ENCODE measurements around the gene QDPR.
"Not testable (repeated sequence)": the region's sequence is repeated elsewhere in the genome, so short reads cannot be mapped to it uniquely, and the experiment has no call there.

QDPR gene

DNA sequence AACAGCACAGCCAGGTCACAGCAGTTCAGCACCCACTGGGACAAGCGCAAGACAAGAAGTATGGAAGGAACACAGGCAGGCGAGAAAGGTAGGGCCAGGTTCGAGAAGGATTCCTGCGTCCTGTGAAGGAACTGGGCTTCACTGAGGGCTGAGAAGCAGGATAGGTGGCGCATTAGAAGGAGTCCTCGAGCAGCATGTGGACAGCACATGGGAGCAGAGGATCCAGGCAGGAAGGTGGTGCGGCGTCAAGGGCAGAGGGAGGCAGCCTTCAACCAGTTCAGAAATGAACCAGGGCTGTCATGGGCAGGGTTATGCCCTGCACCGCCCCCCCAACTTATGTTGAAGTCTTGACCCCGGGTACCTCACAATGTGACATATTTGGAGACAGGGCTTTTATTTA is 34.3 kb upstream of the QDPR start:
- H3K27ac ChIP-seq (ENCODE audit: low read length): no peak overlapping the region
- H3K36me3 ChIP-seq (ENCODE audit: control insufficient read depth in 1 of 2, insufficient read depth in 2 of 2, low read length in 2 of 2): no peaks in the 10 kb centered on the region
- H3K4me1 ChIP-seq (ENCODE audit: control insufficient read depth in 1 of 2, insufficient read depth in 2 of 2, low read length in 2 of 2): peaks cover 0 to 7% of the 10 kb centered on the region in 2 donors
- H3K27me3 ChIP-seq (ENCODE audit: low read depth, low read length): no peaks in the 10 kb centered on the region
- no peaks in the 10 kb centered on the region for H3K9me3 ChIP-seq (ENCODE audit: control insufficient read depth in 1 of 2, low read length in 2 of 2)
- no peak overlapping the region for H3K4me3 ChIP-seq (ENCODE audit: low read depth in 1 of 2, low read length in 2 of 2)

DNA sequence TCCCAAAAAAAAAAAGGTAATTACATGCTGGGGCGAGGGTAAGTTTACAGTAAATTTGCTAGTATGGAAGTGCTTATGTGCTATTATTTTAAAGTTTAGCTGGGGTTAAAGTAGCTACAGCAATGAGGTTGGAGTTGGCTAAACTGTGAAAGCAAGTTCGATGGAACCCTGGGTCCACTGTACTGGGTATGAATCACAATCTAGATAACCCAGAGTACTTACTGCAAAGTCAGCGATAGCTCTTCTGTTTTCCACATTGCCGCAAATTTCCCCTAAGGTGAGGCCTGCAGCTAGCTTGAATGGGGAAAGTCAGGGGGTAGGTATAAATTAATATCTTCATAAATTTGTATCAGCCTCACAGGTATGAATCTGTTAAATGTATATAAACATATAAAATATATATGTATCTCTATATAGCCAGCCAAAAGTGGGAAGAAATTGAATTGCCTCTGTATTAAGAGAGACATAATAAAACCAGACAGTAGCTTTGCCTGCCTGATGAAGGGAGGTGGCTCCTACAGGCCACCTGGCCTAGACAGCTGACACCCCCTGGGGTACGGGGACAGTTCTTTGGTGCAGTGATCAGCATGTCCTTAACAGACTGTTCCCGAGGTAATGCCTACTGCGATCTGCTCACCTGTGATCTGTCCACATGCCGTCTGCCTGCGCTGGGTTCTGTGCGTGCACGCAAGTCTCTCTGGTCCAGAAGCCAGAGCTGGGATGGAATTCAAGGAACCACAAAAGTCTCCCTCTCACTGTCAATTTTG is 33.7 kb upstream of the QDPR start:
- Histone ChIP-seq H3K36me3 (ENCODE audit: control insufficient read depth in 1 of 2, insufficient read depth in 2 of 2, low read length in 2 of 2) (no peaks in the 10 kb centered on the region), H3K9me3 (ENCODE audit: control insufficient read depth in 1 of 2, low read length in 2 of 2) (no peaks in the 10 kb centered on the region), H3K27me3 (ENCODE audit: low read depth, low read length) (no peaks in the 10 kb centered on the region), H3K4me3 (ENCODE audit: low read depth in 1 of 2, low read length in 2 of 2) (no peak overlapping the region), H3K27ac (ENCODE audit: low read length) (no peak overlapping the region), H3K4me1 (ENCODE audit: control insufficient read depth in 1 of 2, insufficient read depth in 2 of 2, low read length in 2 of 2) (peaks cover 0 to 7% of the 10 kb centered on the region in 2 donors)

DNA sequence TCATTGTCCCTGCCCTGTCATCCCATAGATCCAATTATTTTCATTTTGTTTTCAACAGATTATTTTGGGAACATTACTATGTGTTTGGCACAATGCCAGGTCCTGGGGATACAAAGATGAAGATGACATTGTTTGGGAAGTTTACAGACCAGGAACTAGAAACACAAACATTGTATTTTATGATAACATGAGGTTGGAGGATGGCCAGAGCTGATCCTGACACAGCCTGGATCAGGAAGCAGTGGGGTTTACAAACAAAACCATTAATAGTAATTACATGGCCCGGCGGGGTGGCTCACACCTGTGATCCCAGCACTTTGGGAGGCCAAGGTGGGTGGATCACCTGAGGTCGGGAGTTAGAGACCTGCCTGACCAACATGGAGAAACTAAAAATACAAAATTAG is 32.9 kb upstream of the QDPR start:
- Histone ChIP-seq H3K36me3 (ENCODE audit: control insufficient read depth in 1 of 2, insufficient read depth in 2 of 2, low read length in 2 of 2) (no peaks in the 10 kb centered on the region), H3K27ac (ENCODE audit: low read length) (no peak overlapping the region)

DNA sequence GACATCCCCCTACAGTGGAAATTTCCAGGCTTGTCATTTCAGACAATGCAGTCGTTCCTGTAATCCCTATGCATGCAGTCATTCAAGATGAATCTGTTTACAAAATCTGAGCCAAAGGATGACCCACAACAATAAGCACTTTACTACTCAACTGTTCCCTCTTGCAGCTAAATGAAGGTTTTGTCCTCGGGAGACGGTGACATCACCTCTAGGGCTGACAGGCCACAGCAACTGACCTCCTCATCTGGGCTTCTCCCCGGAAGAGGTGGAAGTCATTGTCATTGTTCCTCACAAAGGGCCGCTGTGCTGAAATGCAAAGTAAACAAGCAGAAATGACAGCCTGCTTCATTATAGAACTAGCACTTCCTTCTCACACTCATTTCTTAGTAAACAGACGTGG is 32.3 kb upstream of the QDPR start:
- no peak overlapping the region for H3K4me3 ChIP-seq (ENCODE audit: low read depth in 1 of 2, low read length in 2 of 2)

More for the DNA sequence above, 32.9 kb upstream of the QDPR start:
- H3K9me3 ChIP-seq (ENCODE audit: control insufficient read depth in 1 of 2, low read length in 2 of 2): no peaks in the 10 kb centered on the region
- H3K4me1 ChIP-seq (ENCODE audit: control insufficient read depth in 1 of 2, insufficient read depth in 2 of 2, low read length in 2 of 2): peaks cover 0 to 5% of the 10 kb centered on the region in 2 donors
- H3K27me3 ChIP-seq (ENCODE audit: low read depth, low read length): no peaks in the 10 kb centered on the region
- H3K4me3 ChIP-seq (ENCODE audit: low read depth in 1 of 2, low read length in 2 of 2): no peak overlapping the region

DNA sequence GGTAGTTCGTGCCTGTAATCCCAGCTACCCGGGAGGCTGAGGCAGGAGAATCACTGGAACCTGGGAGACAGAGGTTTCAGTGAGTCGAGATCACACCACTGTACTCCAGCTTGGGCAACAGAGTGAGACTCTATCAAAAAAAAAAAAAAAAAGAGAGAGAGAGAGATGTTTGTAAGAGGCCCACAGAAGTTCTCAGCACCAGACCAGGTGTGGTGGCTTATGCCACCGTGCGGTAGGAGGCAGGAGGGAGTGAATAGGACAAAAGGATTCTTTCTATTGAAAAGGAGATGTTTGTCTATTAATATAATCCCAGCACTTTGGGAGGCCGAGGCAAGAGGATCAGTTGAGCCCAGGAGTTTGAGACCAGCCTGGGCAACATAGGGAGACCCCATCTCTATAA is 25.2 kb upstream of the QDPR start:
- not testable (repeated sequence) for H3K27me3 ChIP-seq (ENCODE audit: low read depth, low read length); H3K9me3 ChIP-seq (ENCODE audit: control insufficient read depth in 1 of 2, low read length in 2 of 2); H3K36me3 ChIP-seq (ENCODE audit: control insufficient read depth in 1 of 2, insufficient read depth in 2 of 2, low read length in 2 of 2); H3K4me1 ChIP-seq (ENCODE audit: control insufficient read depth in 1 of 2, insufficient read depth in 2 of 2, low read length in 2 of 2); H3K27ac ChIP-seq (ENCODE audit: low read length); H3K4me3 ChIP-seq (ENCODE audit: low read depth in 1 of 2, low read length in 2 of 2)

More for the DNA sequence above, 32.3 kb upstream of the QDPR start:
- H3K36me3 ChIP-seq (ENCODE audit: control insufficient read depth in 1 of 2, insufficient read depth in 2 of 2, low read length in 2 of 2): no peaks in the 10 kb centered on the region
- H3K27ac ChIP-seq (ENCODE audit: low read length): no peak overlapping the region
- no peaks in the 10 kb centered on the region for H3K9me3 ChIP-seq (ENCODE audit: control insufficient read depth in 1 of 2, low read length in 2 of 2)
- H3K27me3 ChIP-seq (ENCODE audit: low read depth, low read length): no peaks in the 10 kb centered on the region
- H3K4me1 ChIP-seq (ENCODE audit: control insufficient read depth in 1 of 2, insufficient read depth in 2 of 2, low read length in 2 of 2): peaks cover 0 to 3% of the 10 kb centered on the region in 2 donors

DNA sequence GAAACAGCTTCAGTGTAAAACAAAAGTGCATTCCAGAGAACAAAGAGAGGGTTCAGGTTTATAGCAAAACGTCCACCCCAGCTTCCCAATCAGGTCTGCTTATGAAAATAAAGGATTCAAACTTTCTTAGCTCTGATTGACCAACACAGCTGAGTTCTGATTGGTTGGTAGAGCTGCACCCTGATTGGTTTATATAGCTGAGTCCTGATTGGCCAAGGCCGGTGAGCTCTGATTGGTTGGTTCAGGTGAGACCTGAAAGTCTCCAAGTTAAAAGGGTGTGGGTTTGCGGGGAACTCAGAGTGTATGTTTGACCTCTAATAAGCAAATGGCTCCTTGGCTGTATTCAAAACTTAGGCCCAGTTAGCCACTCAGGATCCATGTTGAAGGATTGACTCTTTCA is 24.0 kb upstream of the QDPR start:
- Histone ChIP-seq H3K9me3 (ENCODE audit: control insufficient read depth in 1 of 2, low read length in 2 of 2) (no peaks in the 10 kb centered on the region), H3K4me1 (ENCODE audit: control insufficient read depth in 1 of 2, insufficient read depth in 2 of 2, low read length in 2 of 2) (no peaks in the 10 kb centered on the region), H3K36me3 (ENCODE audit: control insufficient read depth in 1 of 2, insufficient read depth in 2 of 2, low read length in 2 of 2) (no peaks in the 10 kb centered on the region), H3K27me3 (ENCODE audit: low read depth, low read length) (no peaks in the 10 kb centered on the region), H3K4me3 (ENCODE audit: low read depth in 1 of 2, low read length in 2 of 2) (no peak overlapping the region), H3K27ac (ENCODE audit: low read length) (no peak overlapping the region)

DNA sequence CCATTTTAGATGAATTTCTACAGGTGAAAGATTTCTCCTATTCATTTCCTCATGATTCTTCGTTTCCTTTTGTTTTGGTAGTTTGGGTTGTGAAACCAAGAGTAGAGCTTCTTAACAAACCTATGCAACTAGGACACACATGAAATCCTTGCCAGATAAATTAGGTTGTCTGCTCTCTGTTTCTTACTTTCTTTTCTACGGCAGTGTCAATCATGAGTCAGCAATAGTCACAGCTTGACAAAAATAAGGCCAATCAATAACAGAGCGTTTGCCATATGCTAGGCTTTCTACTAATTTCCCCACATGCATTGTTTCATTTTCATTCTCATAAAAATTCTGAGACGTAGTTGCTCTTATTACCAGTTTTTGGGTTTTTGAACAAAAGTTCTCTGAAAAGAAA is 23.4 kb upstream of the QDPR start:
- Histone ChIP-seq H3K27ac (ENCODE audit: low read length) (no peak overlapping the region), H3K9me3 (ENCODE audit: control insufficient read depth in 1 of 2, low read length in 2 of 2) (no peaks in the 10 kb centered on the region), H3K4me3 (ENCODE audit: low read depth in 1 of 2, low read length in 2 of 2) (no peak overlapping the region), H3K36me3 (ENCODE audit: control insufficient read depth in 1 of 2, insufficient read depth in 2 of 2, low read length in 2 of 2) (no peaks in the 10 kb centered on the region), H3K4me1 (ENCODE audit: control insufficient read depth in 1 of 2, insufficient read depth in 2 of 2, low read length in 2 of 2) (no peaks in the 10 kb centered on the region), H3K27me3 (ENCODE audit: low read depth, low read length) (no peaks in the 10 kb centered on the region)

DNA sequence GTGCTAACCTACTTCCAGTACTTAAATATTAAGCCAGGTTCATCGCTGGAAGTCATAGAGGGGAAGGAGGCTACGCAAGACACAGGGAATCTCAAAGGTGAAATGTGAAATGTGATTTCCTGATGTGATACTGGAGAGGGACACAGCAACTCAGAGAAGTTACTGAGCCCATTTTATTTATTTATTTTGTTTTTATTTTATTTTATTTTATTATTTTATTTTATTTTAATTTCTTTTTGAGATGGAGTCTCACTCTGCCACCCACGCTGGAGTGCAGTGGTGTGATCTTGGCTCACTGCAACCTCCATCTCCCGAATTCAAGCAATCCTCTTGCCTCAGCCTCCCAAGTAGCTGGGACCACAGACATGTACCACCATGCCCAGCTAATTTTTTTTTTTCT is 22.8 kb upstream of the QDPR start:
- no peaks in the 10 kb centered on the region for H3K36me3 ChIP-seq (ENCODE audit: control insufficient read depth in 1 of 2, insufficient read depth in 2 of 2, low read length in 2 of 2)
- no peak overlapping the region for H3K4me3 ChIP-seq (ENCODE audit: low read depth in 1 of 2, low read length in 2 of 2)
- H3K27ac ChIP-seq (ENCODE audit: low read length): no peak overlapping the region
- H3K27me3 ChIP-seq (ENCODE audit: low read depth, low read length): no peaks in the 10 kb centered on the region
- H3K9me3 ChIP-seq (ENCODE audit: control insufficient read depth in 1 of 2, low read length in 2 of 2): no peaks in the 10 kb centered on the region
- H3K4me1 ChIP-seq (ENCODE audit: control insufficient read depth in 1 of 2, insufficient read depth in 2 of 2, low read length in 2 of 2): no peaks in the 10 kb centered on the region

DNA sequence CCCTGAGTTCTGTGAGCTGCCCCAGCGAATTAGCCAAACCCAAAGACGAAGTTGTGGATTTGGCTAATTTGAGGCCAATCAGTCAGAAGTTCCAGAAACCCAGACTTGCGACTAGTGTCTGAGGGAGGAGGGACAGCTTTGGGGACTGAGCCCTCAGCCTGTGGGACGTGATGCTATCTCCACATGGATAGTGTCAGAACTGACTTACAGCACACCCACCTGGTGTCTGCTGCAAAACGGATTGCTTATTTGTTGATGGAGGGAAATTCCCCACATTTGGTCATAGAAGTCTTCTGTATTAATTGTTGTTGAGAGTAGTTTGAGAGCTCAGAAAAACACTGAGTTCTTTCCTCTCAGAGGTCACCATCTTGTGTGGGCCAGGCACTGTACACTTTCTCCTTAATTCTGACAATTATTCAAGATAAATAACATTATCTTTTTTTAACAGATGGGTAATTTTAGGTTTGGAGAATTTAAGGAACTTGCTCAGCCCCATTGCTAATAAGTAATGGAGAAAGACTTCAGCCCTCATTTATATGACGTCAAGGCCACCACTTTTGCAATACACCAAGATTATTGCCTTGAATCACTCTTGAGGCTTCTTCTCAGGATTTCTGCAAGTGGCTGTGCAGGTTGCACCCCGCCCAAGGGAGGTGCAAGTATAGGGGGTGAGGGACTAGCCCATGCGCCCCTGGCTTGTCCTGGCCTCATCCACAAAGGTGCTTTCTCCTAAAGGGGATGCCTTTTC is 19.8 kb upstream of the QDPR start:
- no peak overlapping the region for H3K27ac ChIP-seq (ENCODE audit: low read length)
- no peaks in the 10 kb centered on the region for H3K4me1 ChIP-seq (ENCODE audit: control insufficient read depth in 1 of 2, insufficient read depth in 2 of 2, low read length in 2 of 2)
- peaks cover 3% of the 10 kb centered on the region for H3K27me3 ChIP-seq (ENCODE audit: low read depth, low read length)
- no peak overlapping the region for H3K4me3 ChIP-seq (ENCODE audit: low read depth in 1 of 2, low read length in 2 of 2)
- no peaks in the 10 kb centered on the region for H3K36me3 ChIP-seq (ENCODE audit: control insufficient read depth in 1 of 2, insufficient read depth in 2 of 2, low read length in 2 of 2)
- H3K9me3 ChIP-seq (ENCODE audit: control insufficient read depth in 1 of 2, low read length in 2 of 2): no peaks in the 10 kb centered on the region

DNA sequence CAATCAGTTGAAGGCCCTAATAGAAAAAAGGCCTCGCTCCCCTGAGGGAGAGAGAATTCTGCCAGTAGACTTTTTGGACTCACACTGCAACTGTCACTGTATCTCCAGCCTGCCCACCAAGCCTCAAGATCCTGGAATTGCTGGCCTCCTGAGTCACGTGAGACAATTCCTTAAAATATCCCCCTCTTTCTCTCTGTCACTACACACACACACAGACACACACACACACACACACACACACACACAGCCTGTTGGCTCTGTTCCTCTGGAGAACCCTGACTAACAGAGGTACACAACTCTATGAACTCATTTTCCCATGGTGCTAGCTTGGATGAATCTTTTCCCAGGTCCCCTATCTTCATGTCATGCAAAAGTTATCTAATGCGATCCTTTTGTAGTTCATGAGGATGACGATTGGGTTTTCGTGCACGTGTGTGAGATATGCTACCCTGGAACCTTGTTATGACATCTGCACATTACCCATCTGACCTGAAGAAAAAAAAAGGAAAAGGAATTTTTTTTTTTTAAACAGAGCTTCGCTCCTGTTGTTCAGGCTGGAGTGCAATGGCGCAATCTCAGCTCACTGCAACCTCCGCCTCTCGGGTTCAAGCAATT is 16.8 kb upstream of the QDPR start:
- no peaks in the 10 kb centered on the region for H3K36me3 ChIP-seq (ENCODE audit: control insufficient read depth in 1 of 2, insufficient read depth in 2 of 2, low read length in 2 of 2)
- H3K9me3 ChIP-seq (ENCODE audit: control insufficient read depth in 1 of 2, low read length in 2 of 2): no peaks in the 10 kb centered on the region
- H3K4me3 ChIP-seq (ENCODE audit: low read depth in 1 of 2, low read length in 2 of 2): no peak overlapping the region
- H3K27ac ChIP-seq (ENCODE audit: low read length): no peak overlapping the region
- peaks cover 3% of the 10 kb centered on the region for H3K27me3 ChIP-seq (ENCODE audit: low read depth, low read length)
- no peaks in the 10 kb centered on the region for H3K4me1 ChIP-seq (ENCODE audit: control insufficient read depth in 1 of 2, insufficient read depth in 2 of 2, low read length in 2 of 2)

DNA sequence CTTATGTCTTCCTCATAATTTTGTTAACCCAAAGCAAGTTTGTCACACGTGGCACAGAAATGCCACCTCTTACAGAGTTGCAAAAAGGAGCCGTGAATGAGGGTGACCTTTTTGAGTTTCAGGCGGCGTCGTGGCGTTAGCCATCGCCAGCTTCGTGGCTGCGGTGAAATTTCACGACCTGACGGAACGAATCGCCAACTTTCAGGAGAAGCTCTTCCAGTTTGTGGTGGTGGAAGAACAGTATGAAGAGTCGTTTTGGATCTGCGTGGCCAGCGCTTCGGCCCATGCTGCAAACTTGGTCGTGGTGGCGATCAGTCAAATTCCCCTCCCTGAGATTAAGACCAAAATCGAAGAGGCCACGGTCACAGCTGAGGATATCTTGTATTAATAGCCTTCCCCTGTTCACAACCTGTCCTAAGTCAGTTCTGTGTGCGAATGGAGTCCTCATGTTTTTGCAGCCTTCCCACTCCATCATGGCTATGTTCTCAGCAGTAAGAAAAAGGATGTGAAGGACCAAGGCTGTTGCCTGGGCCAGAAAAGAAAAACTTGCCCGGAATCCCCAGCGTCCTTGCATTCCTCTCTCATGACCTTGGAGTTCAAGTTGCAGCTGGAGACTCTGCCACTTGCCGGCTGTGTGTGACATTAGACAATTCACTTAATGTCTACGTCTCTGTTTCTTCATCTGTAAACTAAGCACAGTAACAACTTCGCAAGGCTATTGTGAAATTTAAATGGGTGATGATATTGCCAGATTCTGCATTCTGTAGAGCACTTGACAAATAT is 15.0 kb upstream of the QDPR start:
- Histone ChIP-seq H3K4me3 (ENCODE audit: low read depth in 1 of 2, low read length in 2 of 2) (no peak overlapping the region), H3K36me3 (ENCODE audit: control insufficient read depth in 1 of 2, insufficient read depth in 2 of 2, low read length in 2 of 2) (no peaks in the 10 kb centered on the region), H3K27me3 (ENCODE audit: low read depth, low read length) (peaks cover 3% of the 10 kb centered on the region), H3K9me3 (ENCODE audit: control insufficient read depth in 1 of 2, low read length in 2 of 2) (no peaks in the 10 kb centered on the region), H3K27ac (ENCODE audit: low read length) (no peak overlapping the region), H3K4me1 (ENCODE audit: control insufficient read depth in 1 of 2, insufficient read depth in 2 of 2, low read length in 2 of 2) (no peaks in the 10 kb centered on the region)
